Mesendoderm (in vitro differentiated cells): Measurements from ENCODE around the gene GUCY2D.

Experiments used
- DNase-seq: peaks from one replicate; pipeline ENCODE4 v3.0.0; 2013
- H2AK5ac ChIP-seq: 2 replicates; pipeline ENCODE4 v1.6.1; 2013; ENCODE audit warnings: low read length, inconsistent platforms
- H2BK120ac ChIP-seq: 2 replicates; pipeline ENCODE4 v1.6.1; 2013; ENCODE audit warnings: low read depth, mild to moderate bottlenecking, low read length, moderate library complexity, mixed read lengths
- H2BK15ac ChIP-seq: replicated peaks from 2 replicates; pipeline ENCODE4 v1.6.1; 2013; ENCODE audit warnings: low read depth, mild to moderate bottlenecking, moderate library complexity
- H2BK5ac ChIP-seq: 2 replicates; pipeline ENCODE4 v1.6.1; 2013; ENCODE audit warnings: low read length, inconsistent platforms
- H3K18ac ChIP-seq: 2 replicates; pipeline ENCODE4 v1.6.1; 2013; ENCODE audit warnings: mild to moderate bottlenecking, low read length, mixed read lengths
- H3K23ac ChIP-seq: one replicate; pipeline ENCODE4 v1.6.1; 2013; ENCODE audit warnings: low read length
- H3K27ac ChIP-seq: 2 replicates; pipeline ENCODE4 v1.5.1; 2013; ENCODE audit warnings: low read depth, mild to moderate bottlenecking, inconsistent platforms, low read length, moderate library complexity
- H3K27me3 ChIP-seq: 2 replicates; pipeline ENCODE4 v1.6.1; 2013; ENCODE audit warnings: low read length, control low read depth, mild to moderate bottlenecking, inconsistent platforms; ENCODE audit not compliant: insufficient read depth, poor library complexity
- H3K36me3 ChIP-seq: 2 replicates; pipeline ENCODE4 v1.6.1; 2013; ENCODE audit warnings: low read length, inconsistent platforms; ENCODE audit not compliant: control insufficient read depth, insufficient read depth
- H3K4ac ChIP-seq: one replicate; pipeline ENCODE4 v1.6.1; 2013; ENCODE audit warnings: low read depth, mild to moderate bottlenecking, low read length, moderate library complexity
- H3K4me1 ChIP-seq: 2 replicates; pipeline ENCODE4 v1.6.1; 2013; ENCODE audit warnings: low read depth, low read length, inconsistent platforms; ENCODE audit not compliant: control insufficient read depth
- H3K4me2 ChIP-seq: 2 replicates; pipeline ENCODE4 v1.6.1; 2013; ENCODE audit warnings: low read length
- H3K4me3 ChIP-seq: 2 replicates; pipeline ENCODE4 v1.5.1; 2013; ENCODE audit warnings: mild to moderate bottlenecking, low read length
- H3K56ac ChIP-seq: one replicate; pipeline ENCODE4 v1.6.1; 2013; ENCODE audit warnings: low read length
- H3K79me1 ChIP-seq: 2 replicates; pipeline ENCODE4 v1.6.1; 2013; ENCODE audit warnings: low read length, inconsistent platforms
- H3K79me2 ChIP-seq: 2 replicates; pipeline ENCODE4 v1.6.1; 2013; ENCODE audit warnings: mild to moderate bottlenecking, low read length; ENCODE audit not compliant: control insufficient read depth, insufficient read depth
- H3K9ac ChIP-seq: 2 replicates; pipeline ENCODE4 v1.6.1; 2013; ENCODE audit warnings: low read length, inconsistent platforms
- H4K5ac ChIP-seq: one replicate; pipeline ENCODE4 v1.6.1; 2013; ENCODE audit warnings: low read length
- H4K8ac ChIP-seq: one replicate; pipeline ENCODE4 v1.6.1; 2013; ENCODE audit warnings: low read depth, mild to moderate bottlenecking, control low read depth, low read length, moderate library complexity
- WGBS: extraction: QIAGEN DNeasy Blood & Tissue Kit; methylation state at CpG from one replicate; pipeline ENCODE4 v1.1.7; 2013; ENCODE audit warnings: low lambda C conversion rate, missing lambda C conversion rate; ENCODE audit not compliant: insufficient coverage; ENCODE audit errors: extremely low coverage; 5-methylcytosine and 5-hydroxymethylcytosine counted together

GUCY2D gene

GRCh38 chr17:7988750-7989178 lies 13.7 kb upstream of the GUCY2D start:
- DNase-seq: peak; percentile 56
- WGBS: no CpG with 5 or more reads among the region's 5 CpGs
- H3K79me2 ChIP-seq: no peaks in the 10 kb centered on the region

GRCh38 chr17:7989781-7990655 lies 12.4 kb upstream of the GUCY2D start:
- Histone ChIP-seq H2AK5ac (no peak overlapping the region), H2BK5ac (no peak overlapping the region), H3K56ac (peak overlapping the region; percentile 86), H2BK120ac (no peak overlapping the region), H3K79me1 (no peaks in the 10 kb centered on the region), H2BK15ac (no peak overlapping the region), H3K4me1 (no peaks in the 10 kb centered on the region), H4K5ac (no peak overlapping the region), H3K4me2 (peak overlapping the region; percentile 70), H3K36me3 (no peaks in the 10 kb centered on the region), H3K79me2 (no peaks in the 10 kb centered on the region), H3K4me3 (peak overlapping the region; percentile 26), H3K27me3 (no peaks in the 10 kb centered on the region), H3K23ac (no peak overlapping the region), H4K8ac (no peak overlapping the region), H3K27ac (no peak overlapping the region), H3K9ac (peak overlapping the region; percentile 72), H3K18ac (no peak overlapping the region), H3K4ac (no peak overlapping the region)
- peak; percentile 84 for DNase-seq
- WGBS: no CpG with 5 or more reads among the region's 59 CpGs

More at GRCh38 chr17:7988750-7989178, 13.7 kb upstream of the GUCY2D start:
- no peak overlapping the region for H2BK5ac ChIP-seq
- no peak overlapping the region for H4K5ac ChIP-seq
- no peak overlapping the region for H3K56ac ChIP-seq
- no peak overlapping the region for H3K4me3 ChIP-seq
- no peak overlapping the region for H3K4me2 ChIP-seq
- no peak overlapping the region for H3K23ac ChIP-seq
- H2BK15ac ChIP-seq: no peak overlapping the region
- no peak overlapping the region for H3K4ac ChIP-seq
- H3K79me1 ChIP-seq: no peaks in the 10 kb centered on the region
- no peak overlapping the region for H3K27ac ChIP-seq
- H3K27me3 ChIP-seq: no peaks in the 10 kb centered on the region
- no peak overlapping the region for H4K8ac ChIP-seq
- no peak overlapping the region for H2AK5ac ChIP-seq
- no peak overlapping the region for H2BK120ac ChIP-seq
- H3K18ac ChIP-seq: no peak overlapping the region
- no peaks in the 10 kb centered on the region for H3K4me1 ChIP-seq
- no peaks in the 10 kb centered on the region for H3K36me3 ChIP-seq
- H3K9ac ChIP-seq: no peak overlapping the region

GRCh38 chr17:7992516-7992915 lies 9.9 kb upstream of the GUCY2D start:
- peak; percentile 70 for DNase-seq
- no peak overlapping the region for H3K27ac ChIP-seq
- no peak overlapping the region for H2AK5ac ChIP-seq
- no peak overlapping the region for H2BK5ac ChIP-seq
- no peak overlapping the region for H3K4ac ChIP-seq
- no peak overlapping the region for H2BK15ac ChIP-seq
- H2BK120ac ChIP-seq: no peak overlapping the region
- no peaks in the 10 kb centered on the region for H3K36me3 ChIP-seq
- no peak overlapping the region for H3K56ac ChIP-seq
- H3K27me3 ChIP-seq: no peaks in the 10 kb centered on the region
- H3K4me2 ChIP-seq: no peak overlapping the region
- H3K9ac ChIP-seq: no peak overlapping the region
- no peaks in the 10 kb centered on the region for H3K4me1 ChIP-seq
- no CpG with 5 or more reads among the region's 2 CpGs for WGBS
- no peak overlapping the region for H4K8ac ChIP-seq
- no peak overlapping the region for H4K5ac ChIP-seq
- no peak overlapping the region for H3K18ac ChIP-seq
- H3K23ac ChIP-seq: no peak overlapping the region
- no peaks in the 10 kb centered on the region for H3K79me1 ChIP-seq
- no peak overlapping the region for H3K4me3 ChIP-seq
- H3K79me2 ChIP-seq: no peaks in the 10 kb centered on the region

GRCh38 chr17:7992924-7993323 lies 9.5 kb upstream of the GUCY2D start:
- H4K8ac ChIP-seq: no peak overlapping the region
- no peak overlapping the region for H3K4ac ChIP-seq
- H2BK15ac ChIP-seq: no peak overlapping the region
- no CpG with 5 or more reads among the region's 3 CpGs for WGBS
- H3K23ac ChIP-seq: no peak overlapping the region
- peak; percentile 70 for DNase-seq
- H3K9ac ChIP-seq: no peak overlapping the region
- no peak overlapping the region for H2BK120ac ChIP-seq
- H3K4me1 ChIP-seq: no peaks in the 10 kb centered on the region
- no peak overlapping the region for H3K27ac ChIP-seq
- no peak overlapping the region for H3K4me2 ChIP-seq
- no peaks in the 10 kb centered on the region for H3K79me1 ChIP-seq
- H3K18ac ChIP-seq: no peak overlapping the region
- H3K36me3 ChIP-seq: no peaks in the 10 kb centered on the region
- H2AK5ac ChIP-seq: no peak overlapping the region
- H2BK5ac ChIP-seq: no peak overlapping the region
- no peaks in the 10 kb centered on the region for H3K79me2 ChIP-seq
- no peaks in the 10 kb centered on the region for H3K27me3 ChIP-seq
- no peak overlapping the region for H3K4me3 ChIP-seq
- no peak overlapping the region for H3K56ac ChIP-seq
- no peak overlapping the region for H4K5ac ChIP-seq

- H3K4ac ChIP-seq: no peak overlapping the region
- H3K79me2 ChIP-seq: no peaks in the 10 kb centered on the region
- no peak overlapping the region for H3K27ac ChIP-seq
- no peak for DNase-seq
- no peak overlapping the region for H3K4me2 ChIP-seq
- H2BK120ac ChIP-seq: no peak overlapping the region
- WGBS: no CpG with 5 or more reads among the region's 27 CpGs
- no peaks in the 10 kb centered on the region for H3K4me1 ChIP-seq
- H4K8ac ChIP-seq: no peak overlapping the region
- no peak overlapping the region for H3K4me3 ChIP-seq
- no peaks in the 10 kb centered on the region for H3K79me1 ChIP-seq
- H3K36me3 ChIP-seq: no peaks in the 10 kb centered on the region
- no peak overlapping the region for H2BK15ac ChIP-seq
- no peak overlapping the region for H3K23ac ChIP-seq
- H3K27me3 ChIP-seq: no peaks in the 10 kb centered on the region
- H3K18ac ChIP-seq: no peak overlapping the region
- no peak overlapping the region for H2BK5ac ChIP-seq
- no peak overlapping the region for H4K5ac ChIP-seq
- H3K9ac ChIP-seq: no peak overlapping the region
- no peak overlapping the region for H2AK5ac ChIP-seq
- no peak overlapping the region for H3K56ac ChIP-seq
Observed at GRCh38 chr17:7993972-7994589, 8.3 kb upstream of the GUCY2D start.
